Panc1 (cell line): ENCODE measurements around the gene PRKG1. TPM values are rescaled to one million over a fixed set of nuclear protein-coding genes. Genes with fewer than 3 reads are reported as not detected.

Source experiments
- ATAC-seq: fragments of 200-7000 bp; cut with Tn5 transposase; 2 replicates; pipeline ENCODE4 v1.9.1; 2020; ENCODE audit warnings: mild to moderate bottlenecking, moderate library complexity
- BruUV-seq: library from RNA; stranded (reverse); fragments of 400-500 nt; replicated peaks from 2 replicates; lab custom pipeline; 2021; lab: Mats Ljungman, UMichigan
- CTCF ChIA-PET: fragments of 300-600 bp; sonication (Branson Sonifier 250); formaldehyde crosslinking; loops from one replicate; lab custom pipeline; 2022; ENCODE audit warnings: antibody characterized with exemption; lab: Charles Lee
- POLR2A ChIA-PET: fragments of 300-600 bp; sonication (Branson Sonifier 250); formaldehyde crosslinking; loops from one replicate; lab custom pipeline; 2022; ENCODE audit warnings: antibody characterized with exemption; lab: Charles Lee
- DNase-seq: peaks from one replicate; pipeline ENCODE4 v3.0.0-alpha.2; 2010; ENCODE audit warnings: low read depth, low spot score
- H3K27ac ChIP-seq: 2 replicates; pipeline ENCODE4 v1.5.1; 2011; ENCODE audit warnings: mild to moderate bottlenecking, low read length, inconsistent platforms
- H3K27me3 ChIP-seq: fragments of 200-500 bp; sonication (Bioruptor generic); 2 replicates; pipeline ENCODE4 v1.6.0; 2014; ENCODE audit warnings: low read length, inconsistent platforms; ENCODE audit not compliant: control insufficient read depth, insufficient read depth
- H3K36me3 ChIP-seq: fragments of 200-500 bp; sonication (Bioruptor generic); 2 replicates; pipeline ENCODE4 v1.5.1; 2014; ENCODE audit warnings: inconsistent platforms, mild to moderate bottlenecking, low read length, moderate library complexity; ENCODE audit not compliant: control insufficient read depth, insufficient read depth
- H3K4me1 ChIP-seq: 2 replicates; pipeline ENCODE4 v1.5.1; 2011; ENCODE audit warnings: inconsistent platforms, mild to moderate bottlenecking, low read length, moderate library complexity; ENCODE audit not compliant: control insufficient read depth, insufficient read depth
- H3K4me3 ChIP-seq, 2 experiments: 2 replicates each; pipeline ENCODE4 v1.5.1; 2011 to 2012; ENCODE audit warnings: low read depth in 2 of 2, low read length in 2 of 2, mild to moderate bottlenecking in 2 of 2, inconsistent platforms in 1 of 2, moderate library complexity in 1 of 2
- H3K9me3 ChIP-seq: fragments of 200-500 bp; sonication (Bioruptor generic); 2 replicates; pipeline ENCODE4 v1.5.1; 2014; ENCODE audit warnings: low read depth, mild to moderate bottlenecking, inconsistent platforms, low read length, moderate library complexity; ENCODE audit not compliant: control insufficient read depth, insufficient read depth
- POLR2AphosphoS5 ChIP-seq: IDR thresholded peaks from 2 replicates; pipeline ENCODE4 v1.6.1; 2012; ENCODE audit warnings: mild to moderate bottlenecking, low read depth, low read length, moderate library complexity
- SIN3A ChIP-seq: IDR thresholded peaks from 2 replicates; pipeline ENCODE4 v1.6.1; 2012; ENCODE audit warnings: low read depth, mild to moderate bottlenecking, low read length, moderate library complexity, borderline replicate concordance; ENCODE audit not compliant: insufficient read depth
- TCF7L2 ChIP-seq: IDR thresholded peaks from 2 replicates; pipeline ENCODE4 v1.6.1; 2011; ENCODE audit warnings: mild to moderate bottlenecking, low read depth, low read length, inconsistent platforms
- in situ Hi-C: cut with HindIII; loops from 2 replicates; pipeline ENCODE4 v1.10.0; 2016; ENCODE audit warnings: low sequenced_read_pairs, low pct_unique_long_range_greater_than_20kb
- intact Hi-C: fragments of 100-400 bp; cut with micrococcal nuclease; formaldehyde crosslinking; loops from one replicate; pipeline ENCODE4 v1.10.0; 2022; ENCODE audit not compliant: unreplicated experiment
- total RNA-seq: library from RNA; stranded (reverse); gene quantifications from one replicate; pipeline ENCODE4 v1.2.1, GENCODE V29; 2021; ENCODE audit not compliant: unreplicated experiment
- TF ChIP-seq, protein P1 (sequence below): fragments of 450-650 bp; IDR thresholded peaks from 2 replicates; pipeline ENCODE4 v1.5.1; 2017; ENCODE audit warnings: mild to moderate bottlenecking
- TF ChIP-seq, protein P2 (sequence below), 2 experiments: IDR thresholded peaks; 2 replicates each; pipeline ENCODE4 v1.6.1; 2011 to 2012; ENCODE audit warnings: low read depth in 2 of 2, control low read depth in 1 of 2, low read length in 1 of 2, mild to moderate bottlenecking in 1 of 2, moderate library complexity in 1 of 2; ENCODE audit not compliant: insufficient read depth in 1 of 2

The PRKG1 gene
- total RNA-seq, 1 experiment from 2014 or later = 0.92 TPM

GRCh38 chr10:51366044-51366443, 291.8 kb downstream of the PRKG1 start:
- TF ChIP-seq TCF7L2 (no peak), POLR2AphosphoS5 (no peak), SIN3A (no peak)
- TF ChIP-seq, protein P1, sequence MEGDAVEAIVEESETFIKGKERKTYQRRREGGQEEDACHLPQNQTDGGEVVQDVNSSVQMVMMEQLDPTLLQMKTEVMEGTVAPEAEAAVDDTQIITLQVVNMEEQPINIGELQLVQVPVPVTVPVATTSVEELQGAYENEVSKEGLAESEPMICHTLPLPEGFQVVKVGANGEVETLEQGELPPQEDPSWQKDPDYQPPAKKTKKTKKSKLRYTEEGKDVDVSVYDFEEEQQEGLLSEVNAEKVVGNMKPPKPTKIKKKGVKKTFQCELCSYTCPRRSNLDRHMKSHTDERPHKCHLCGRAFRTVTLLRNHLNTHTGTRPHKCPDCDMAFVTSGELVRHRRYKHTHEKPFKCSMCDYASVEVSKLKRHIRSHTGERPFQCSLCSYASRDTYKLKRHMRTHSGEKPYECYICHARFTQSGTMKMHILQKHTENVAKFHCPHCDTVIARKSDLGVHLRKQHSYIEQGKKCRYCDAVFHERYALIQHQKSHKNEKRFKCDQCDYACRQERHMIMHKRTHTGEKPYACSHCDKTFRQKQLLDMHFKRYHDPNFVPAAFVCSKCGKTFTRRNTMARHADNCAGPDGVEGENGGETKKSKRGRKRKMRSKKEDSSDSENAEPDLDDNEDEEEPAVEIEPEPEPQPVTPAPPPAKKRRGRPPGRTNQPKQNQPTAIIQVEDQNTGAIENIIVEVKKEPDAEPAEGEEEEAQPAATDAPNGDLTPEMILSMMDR = no peak
- TF ChIP-seq, protein P2, sequence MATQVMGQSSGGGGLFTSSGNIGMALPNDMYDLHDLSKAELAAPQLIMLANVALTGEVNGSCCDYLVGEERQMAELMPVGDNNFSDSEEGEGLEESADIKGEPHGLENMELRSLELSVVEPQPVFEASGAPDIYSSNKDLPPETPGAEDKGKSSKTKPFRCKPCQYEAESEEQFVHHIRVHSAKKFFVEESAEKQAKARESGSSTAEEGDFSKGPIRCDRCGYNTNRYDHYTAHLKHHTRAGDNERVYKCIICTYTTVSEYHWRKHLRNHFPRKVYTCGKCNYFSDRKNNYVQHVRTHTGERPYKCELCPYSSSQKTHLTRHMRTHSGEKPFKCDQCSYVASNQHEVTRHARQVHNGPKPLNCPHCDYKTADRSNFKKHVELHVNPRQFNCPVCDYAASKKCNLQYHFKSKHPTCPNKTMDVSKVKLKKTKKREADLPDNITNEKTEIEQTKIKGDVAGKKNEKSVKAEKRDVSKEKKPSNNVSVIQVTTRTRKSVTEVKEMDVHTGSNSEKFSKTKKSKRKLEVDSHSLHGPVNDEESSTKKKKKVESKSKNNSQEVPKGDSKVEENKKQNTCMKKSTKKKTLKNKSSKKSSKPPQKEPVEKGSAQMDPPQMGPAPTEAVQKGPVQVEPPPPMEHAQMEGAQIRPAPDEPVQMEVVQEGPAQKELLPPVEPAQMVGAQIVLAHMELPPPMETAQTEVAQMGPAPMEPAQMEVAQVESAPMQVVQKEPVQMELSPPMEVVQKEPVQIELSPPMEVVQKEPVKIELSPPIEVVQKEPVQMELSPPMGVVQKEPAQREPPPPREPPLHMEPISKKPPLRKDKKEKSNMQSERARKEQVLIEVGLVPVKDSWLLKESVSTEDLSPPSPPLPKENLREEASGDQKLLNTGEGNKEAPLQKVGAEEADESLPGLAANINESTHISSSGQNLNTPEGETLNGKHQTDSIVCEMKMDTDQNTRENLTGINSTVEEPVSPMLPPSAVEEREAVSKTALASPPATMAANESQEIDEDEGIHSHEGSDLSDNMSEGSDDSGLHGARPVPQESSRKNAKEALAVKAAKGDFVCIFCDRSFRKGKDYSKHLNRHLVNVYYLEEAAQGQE (IDR thresholded peaks at IDR 0.05; ENCODE audit: insufficient read depth in 1 of 2, low read depth in 2 of 2, low read length in 1 of 2) = no peak
- ChIA-PET POLR2A (interaction anchor here (0.6 kb wide), 1 partner anchor 438 kb away, joined by 4 read pairs; no protein-coding TSS in a partner anchor), CTCF (interaction anchor here (0.6 kb wide), 1 partner anchor 299 kb away, joined by 3 read pairs; no protein-coding TSS in a partner anchor)
- no peaks in the 10 kb centered on the region for H3K27me3 ChIP-seq
- intact Hi-C loops (no loop called here), in situ Hi-C loops (no loop called here)
- ATAC-seq (no peak), DNase-seq (no peak)
- no peaks in the 10 kb centered on the region for H3K4me1 ChIP-seq
- no peak overlapping the region for H3K27ac ChIP-seq
- H3K4me3 ChIP-seq = no peak overlapping the region
- H3K36me3 ChIP-seq = no peaks in the 10 kb centered on the region
- H3K9me3 ChIP-seq = no peaks in the 10 kb centered on the region
- BruUV-seq = no TSS peak

DNA sequence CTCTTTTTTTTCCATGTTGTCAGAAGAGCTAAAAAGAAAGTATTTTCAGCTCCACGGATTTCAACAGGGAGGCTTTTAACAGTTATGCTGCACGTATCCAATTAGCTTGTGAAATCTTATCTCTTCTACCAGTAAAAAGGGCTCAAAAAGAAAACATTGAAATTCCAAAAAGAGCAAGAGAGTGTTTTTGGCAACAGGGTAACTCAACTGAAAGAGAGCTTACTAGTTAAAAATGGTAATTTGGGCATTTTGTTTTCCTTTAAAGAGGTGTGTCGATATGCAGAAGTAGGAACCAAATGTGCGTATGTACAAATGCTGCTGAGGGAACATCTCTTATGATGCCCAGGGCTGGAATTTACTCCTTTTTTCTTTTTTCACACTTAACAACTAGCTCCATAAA, 292.8 kb downstream of the PRKG1 start:
- Histone ChIP-seq H3K4me3 (no peak overlapping the region), H3K9me3 (no peaks in the 10 kb centered on the region), H3K36me3 (no peaks in the 10 kb centered on the region), H3K27ac (no peak overlapping the region), H3K4me1 (no peaks in the 10 kb centered on the region), H3K27me3 (no peaks in the 10 kb centered on the region)
- DNase-seq (no peak), ATAC-seq (no peak)
- intact Hi-C loops (no loop called here), in situ Hi-C loops (no loop called here)
- CTCF ChIA-PET = interaction anchor here (0.5 kb wide), 1 partner anchor 848 kb away, joined by 3 read pairs; no protein-coding TSS in a partner anchor
- TF ChIP-seq, protein P2 (IDR thresholded peaks at IDR 0.05; ENCODE audit: insufficient read depth in 1 of 2, low read depth in 2 of 2, low read length in 1 of 2) = no peak
- TF ChIP-seq, protein P1 = no peak
- no peak for TF ChIP-seq POLR2AphosphoS5
- no peak for TF ChIP-seq TCF7L2
- no peak for TF ChIP-seq SIN3A
- BruUV-seq = no TSS peak
- POLR2A ChIA-PET = no interaction called here
